Pons (tissue), 1 donor: ENCODE data around the gene DYSF.
A peak's percentile ranks its signal among the peaks of the same experiment; 100 is the strongest.
"Not testable (repeated sequence)": the region's sequence is repeated elsewhere in the genome, so short reads cannot be mapped to it uniquely, and the experiment has no call there.

ENCODE experiments used
- DNase-seq: peaks from one replicate; pipeline ENCODE4 v3.0.0-alpha.2; 2016; ENCODE audit warnings: low spot score

The DYSF gene

GRCh38 chr2:71646028-71646427 is 192.7 kb downstream of the DYSF start:
- DNase-seq = peak; percentile 67

- no peak for DNase-seq
Measured at GRCh38 chr2:71647356-71647755, 194.0 kb downstream of the DYSF start.

- DNase-seq = no peak
Measured at GRCh38 chr2:71655498-71655897, 202.1 kb downstream of the DYSF start.

- DNase-seq = not testable (repeated sequence)
Measured at GRCh38 chr2:71658256-71658655, 204.9 kb downstream of the DYSF start.

- DNase-seq = no peak
Measured at GRCh38 chr2:71658771-71659170, 205.4 kb downstream of the DYSF start.

- DNase-seq = no peak
Measured at GRCh38 chr2:71659868-71660518, 206.6 kb downstream of the DYSF start.

DNA sequence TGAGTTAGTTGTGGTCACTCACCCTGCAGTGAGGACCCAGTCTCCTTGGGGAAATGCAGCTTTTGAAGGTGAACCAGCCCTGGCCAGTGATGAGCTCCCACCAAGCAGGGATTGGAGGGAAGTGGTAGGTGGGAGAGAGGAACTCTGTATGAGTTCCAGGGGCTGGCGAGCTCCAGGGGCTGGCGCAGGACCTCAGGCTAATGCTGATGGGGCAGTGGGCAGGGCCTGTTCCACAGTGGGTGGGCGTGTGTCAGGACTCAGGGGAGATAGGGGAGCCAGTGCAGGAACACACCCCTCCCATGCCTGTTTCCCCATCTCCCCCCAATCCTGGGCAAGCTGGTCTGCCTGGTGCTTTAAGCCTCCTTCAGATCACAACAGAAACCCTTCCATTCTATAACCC is 208.4 kb downstream of the DYSF start:
- DNase-seq = no peak

DNA sequence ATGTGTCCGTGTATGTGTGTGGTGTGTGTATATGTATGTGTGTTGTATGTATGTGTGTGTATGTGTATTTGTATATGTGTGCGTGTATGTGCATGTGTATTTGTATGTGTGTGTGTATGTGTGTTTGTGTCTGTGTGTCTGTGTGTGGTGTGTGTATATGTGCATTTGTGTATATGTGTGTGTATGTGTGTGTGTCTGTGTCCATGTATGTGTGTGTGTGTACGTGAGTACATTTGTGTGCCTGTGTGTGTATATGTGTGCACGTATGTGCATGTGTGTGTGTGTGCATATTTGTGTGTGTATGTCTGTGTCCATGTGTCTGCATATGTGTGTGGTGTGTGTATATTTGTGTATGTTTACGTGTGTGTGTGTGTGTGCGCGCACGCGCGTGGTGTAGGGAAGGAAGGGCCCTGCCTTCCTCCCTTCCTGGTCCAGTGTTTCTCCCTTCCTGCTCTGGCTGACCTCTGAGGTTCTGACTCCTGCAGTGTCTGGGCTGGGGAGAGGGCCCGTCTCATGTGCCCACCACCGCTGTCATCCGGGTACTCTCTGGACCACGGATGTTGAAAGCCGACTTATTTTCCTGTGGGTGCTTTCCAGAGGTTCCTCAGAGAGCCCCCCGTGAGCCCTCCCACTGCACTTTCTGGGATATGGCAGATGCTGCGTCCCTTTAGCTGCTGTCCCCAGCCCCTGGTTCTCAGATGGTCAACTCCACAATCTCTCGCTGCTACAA is 209.5 kb downstream of the DYSF start:
- no peak for DNase-seq

- no peak for DNase-seq
Measured at GRCh38 chr2:71664161-71664560, 210.8 kb downstream of the DYSF start.

DNA sequence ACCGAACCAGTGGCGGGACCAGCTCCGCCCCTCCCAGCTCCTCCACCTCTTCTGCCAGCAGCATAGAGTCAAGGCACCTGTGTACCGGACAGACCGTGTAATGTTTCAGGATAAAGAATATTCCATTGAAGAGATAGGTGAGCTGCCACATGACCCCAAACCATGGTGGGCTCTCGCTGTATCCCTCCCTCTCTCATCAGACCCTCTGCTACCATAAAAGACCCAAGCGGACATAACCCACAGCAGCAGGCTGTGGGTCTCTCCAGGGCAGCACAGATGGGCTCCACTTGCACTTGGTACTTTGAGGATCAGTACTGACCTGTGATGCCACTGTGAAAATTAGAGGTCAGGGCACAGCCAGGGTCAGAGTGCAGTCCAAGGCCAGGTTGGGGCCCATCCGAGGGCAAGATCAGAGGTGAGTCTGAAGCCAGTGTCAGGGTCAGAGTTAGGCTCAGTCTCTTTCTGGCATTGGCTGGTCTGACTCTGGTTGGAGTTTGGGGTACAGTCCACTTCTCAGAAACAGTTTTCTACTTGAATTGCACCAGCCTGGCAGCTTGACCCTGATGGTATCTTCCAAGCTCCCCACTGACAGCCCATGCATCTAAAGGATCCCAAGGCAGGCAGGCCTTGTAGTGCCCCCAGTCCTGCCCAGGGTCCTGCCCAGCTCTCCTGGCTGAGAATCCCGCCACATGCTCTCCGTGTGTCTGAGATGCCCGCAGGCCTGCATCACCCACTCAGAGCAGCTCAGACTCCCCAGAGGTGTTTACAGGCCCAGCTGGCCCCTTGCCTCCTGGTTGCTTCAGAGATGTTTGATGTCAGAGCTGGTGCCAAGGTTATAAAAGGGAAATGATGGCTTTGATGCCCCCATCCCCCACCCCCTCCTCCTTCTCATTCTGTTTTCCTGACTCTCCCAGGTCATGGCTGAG is 212.1 kb downstream of the DYSF start:
- no peak for DNase-seq

- no peak for DNase-seq
Measured at GRCh38 chr2:71666094-71666474, 212.7 kb downstream of the DYSF start.

DNA sequence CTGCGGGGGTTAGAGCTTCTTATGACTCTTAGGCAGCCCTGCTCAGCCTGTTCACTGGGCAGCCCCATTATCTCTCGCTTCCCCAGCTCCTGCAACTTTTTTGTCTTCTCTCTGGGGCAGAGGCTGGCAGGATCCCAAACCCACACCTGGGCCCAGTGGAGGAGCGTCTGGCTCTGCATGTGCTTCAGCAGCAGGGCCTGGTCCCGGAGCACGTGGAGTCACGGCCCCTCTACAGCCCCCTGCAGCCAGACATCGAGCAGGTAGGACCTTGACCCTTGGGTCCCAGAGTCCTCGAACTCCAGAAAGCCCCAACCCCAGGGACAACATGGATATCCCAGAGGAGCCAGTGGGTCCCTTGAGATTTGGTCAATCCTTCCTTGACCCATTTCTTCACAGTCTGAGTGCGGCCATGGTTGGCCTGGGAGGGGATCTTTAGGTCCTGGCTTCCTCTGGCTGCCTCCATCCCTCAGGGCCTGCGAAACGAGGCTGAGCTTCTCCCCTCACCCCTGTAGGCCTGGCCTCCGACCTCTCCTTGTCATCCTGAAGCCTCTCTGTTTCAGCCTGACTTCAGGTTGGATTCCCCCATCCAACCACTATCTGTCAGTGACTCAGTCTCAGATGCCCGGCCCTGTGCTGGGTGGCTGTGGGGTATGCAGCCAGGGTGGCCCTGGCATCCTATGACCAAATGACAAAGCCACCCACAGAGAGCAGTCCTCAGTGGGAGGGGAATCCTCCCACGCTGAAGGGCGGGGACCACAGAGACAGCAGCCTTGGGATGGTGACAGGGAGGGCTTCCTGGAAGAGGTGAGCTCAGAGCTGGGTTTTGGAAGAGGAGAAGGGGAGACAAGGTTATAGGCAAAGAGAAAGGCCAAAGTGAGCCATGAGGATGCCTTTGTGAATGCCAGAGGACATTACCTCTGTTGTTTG is 214.2 kb downstream of the DYSF start:
- no peak for DNase-seq

- no peak for DNase-seq
Measured at GRCh38 chr2:71668326-71669057, 215.1 kb downstream of the DYSF start.

DNA sequence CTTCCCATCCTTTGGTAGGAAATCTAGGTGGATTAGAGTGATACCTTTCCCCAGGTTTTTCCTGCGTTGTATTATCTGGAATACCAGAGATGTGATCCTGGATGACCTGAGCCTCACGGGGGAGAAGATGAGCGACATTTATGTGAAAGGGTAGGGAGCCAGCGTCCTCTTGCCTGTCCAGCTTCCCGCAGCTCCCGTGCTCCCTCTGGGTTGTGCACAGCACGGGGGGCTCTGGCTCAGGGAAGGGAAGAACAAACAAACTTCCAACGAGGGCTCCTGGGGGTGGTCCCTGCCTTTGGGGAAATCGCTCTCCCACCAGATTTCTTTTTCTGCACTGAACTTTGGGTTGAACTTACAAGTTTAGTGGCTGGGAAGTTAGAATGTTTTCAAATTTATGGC is 215.7 kb downstream of the DYSF start:
- no peak for DNase-seq

DNA sequence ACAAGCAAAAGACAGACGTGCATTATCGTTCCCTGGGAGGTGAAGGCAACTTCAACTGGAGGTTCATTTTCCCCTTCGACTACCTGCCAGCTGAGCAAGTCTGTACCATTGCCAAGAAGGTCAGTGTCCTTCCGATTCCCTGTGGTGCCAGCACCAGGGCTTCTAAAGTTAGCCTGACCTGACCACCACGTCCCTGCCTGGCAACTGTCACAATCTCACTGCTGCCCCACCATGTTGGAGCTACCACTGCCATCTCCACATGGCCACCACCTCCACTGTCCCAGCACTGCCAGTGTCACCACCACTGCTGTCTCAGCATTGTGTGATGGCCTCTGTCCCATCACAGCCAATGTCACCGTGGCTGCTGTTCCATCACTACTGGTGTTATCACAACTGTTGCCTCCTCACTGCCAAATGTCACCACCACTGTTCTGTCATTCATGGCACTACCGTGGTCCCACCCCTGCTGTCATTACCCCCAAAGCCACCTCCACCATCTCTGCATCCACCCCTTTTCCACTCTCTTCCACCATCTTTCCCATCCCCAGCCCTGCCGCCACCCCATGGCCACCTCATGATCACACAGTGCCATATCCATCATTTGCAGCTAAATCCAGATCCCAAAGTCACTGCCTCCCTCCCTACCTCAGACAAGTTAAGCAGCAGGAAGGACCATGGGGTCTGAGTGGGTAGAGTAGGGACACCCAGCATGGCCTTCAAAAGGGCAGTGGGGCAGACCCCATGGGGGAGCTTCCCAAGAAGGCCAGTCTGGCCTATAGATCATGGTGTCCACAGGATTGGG is 216.5 kb downstream of the DYSF start:
- DNase-seq = no peak

DNA sequence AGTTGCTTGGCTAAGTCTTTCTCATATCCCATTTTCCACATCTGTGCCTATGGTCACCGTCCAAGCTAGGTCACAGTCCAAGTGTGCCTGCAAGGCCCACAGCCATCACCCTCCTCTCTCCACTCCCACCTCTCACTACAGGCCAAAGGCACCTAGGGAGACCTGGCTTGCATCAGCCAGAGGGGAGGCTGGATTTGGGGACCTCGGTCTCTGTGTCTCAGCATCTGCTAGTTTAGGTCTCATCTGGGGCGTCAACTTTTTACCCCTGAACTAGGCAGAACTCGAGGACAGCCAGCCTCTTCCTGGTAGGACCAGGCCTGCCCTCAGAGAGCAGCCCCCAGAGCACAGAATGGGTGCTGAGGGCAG is 217.1 kb downstream of the DYSF start:
- DNase-seq = no peak

GRCh38 chr2:71671203-71671854 is 218.0 kb downstream of the DYSF start:
- no peak for DNase-seq

DNA sequence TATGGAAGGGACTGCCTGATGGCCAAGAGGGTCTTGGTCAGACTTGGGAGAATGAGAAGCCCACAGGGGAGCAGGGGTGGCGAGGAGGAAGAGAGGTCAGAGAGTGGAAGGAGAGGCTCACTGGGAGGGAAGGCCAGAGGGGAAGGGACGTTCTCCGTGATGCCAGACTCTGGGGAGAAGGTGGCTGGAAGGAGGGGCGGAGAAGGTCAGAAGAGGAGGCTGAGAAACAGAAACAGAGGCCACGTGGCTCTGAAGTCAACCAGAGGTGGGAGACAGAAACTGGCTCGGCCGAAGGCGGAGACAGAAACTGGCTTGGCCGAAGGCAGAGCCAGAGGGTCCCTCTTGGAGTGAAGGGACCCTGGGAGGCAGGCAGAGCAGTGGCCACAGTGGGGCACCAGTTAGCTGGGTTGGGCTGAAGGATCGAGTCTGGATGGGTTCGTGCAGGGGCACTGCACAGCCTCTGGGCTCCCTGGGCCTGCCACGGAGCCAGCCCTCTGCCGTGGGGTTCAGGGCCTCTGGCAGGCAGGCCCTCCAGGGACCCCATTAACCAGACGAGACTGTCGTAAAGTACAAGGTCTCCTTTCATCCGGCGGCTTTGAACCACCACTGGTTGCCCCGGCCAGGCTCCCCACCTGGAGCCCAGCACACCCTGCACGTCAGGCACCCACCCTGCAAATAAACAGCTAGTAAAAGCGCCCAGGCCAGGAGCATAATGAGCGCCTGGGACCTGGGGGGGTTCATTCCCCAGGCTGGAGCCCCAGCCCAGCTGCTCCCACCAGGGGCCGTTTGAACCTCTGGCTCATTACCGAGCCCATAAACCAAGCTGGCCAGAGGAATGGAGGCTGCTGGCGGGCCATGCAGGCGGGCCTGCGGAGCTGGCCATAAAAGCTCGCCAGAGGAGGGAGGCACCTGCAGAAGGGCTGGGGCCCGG is 218.8 kb downstream of the DYSF start:
- DNase-seq = no peak
